Measurements from ENCODE around the gene FHIT.

FHIT gene

DNA sequence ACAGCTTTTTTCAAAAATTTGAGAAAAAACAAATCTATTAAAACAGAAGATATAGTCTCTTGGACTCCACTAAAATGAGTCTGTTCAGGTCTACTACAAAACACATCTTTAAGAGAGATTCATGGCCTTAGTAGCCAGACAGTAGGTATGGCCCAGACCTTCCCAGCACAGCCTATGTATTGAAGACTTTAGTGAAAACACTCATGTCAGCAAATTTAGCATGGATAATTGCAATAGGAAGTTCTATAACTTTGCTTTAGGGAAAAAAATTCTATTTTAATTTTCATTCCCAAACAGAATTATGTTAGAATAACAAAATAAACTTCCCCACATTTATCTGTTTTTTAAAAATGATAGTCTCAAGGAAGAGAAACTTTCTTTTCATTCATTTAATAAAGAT, 976.6 kb downstream of the FHIT start:
- no peak for FAIRE-seq
- TF ChIP-seq, protein P1, sequence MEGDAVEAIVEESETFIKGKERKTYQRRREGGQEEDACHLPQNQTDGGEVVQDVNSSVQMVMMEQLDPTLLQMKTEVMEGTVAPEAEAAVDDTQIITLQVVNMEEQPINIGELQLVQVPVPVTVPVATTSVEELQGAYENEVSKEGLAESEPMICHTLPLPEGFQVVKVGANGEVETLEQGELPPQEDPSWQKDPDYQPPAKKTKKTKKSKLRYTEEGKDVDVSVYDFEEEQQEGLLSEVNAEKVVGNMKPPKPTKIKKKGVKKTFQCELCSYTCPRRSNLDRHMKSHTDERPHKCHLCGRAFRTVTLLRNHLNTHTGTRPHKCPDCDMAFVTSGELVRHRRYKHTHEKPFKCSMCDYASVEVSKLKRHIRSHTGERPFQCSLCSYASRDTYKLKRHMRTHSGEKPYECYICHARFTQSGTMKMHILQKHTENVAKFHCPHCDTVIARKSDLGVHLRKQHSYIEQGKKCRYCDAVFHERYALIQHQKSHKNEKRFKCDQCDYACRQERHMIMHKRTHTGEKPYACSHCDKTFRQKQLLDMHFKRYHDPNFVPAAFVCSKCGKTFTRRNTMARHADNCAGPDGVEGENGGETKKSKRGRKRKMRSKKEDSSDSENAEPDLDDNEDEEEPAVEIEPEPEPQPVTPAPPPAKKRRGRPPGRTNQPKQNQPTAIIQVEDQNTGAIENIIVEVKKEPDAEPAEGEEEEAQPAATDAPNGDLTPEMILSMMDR (IDR thresholded peaks at IDR 0.05; ENCODE audit: insufficient read depth, missing control alignments): no peak
- DNase-seq (ENCODE audit: insufficient read length, low spot score): no peak

DNA sequence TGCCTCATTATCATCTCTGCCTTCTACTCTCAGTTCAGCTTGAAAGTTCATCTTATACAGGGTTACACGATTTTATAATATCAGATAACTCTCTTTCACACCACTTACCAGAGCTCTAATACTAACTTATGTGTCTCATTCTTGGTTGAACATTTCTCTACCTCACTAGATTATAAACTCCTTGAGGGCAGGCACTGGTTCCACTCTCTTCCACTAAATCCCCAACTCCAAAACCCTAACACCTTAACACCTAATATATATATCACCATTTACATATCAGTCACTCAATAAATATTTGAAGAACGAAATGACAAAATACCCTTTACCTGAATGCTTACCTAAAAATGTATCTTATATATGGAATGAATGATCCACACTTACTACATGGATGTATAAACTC, 977.2 kb downstream of the FHIT start:
- FAIRE-seq: no peak
- no peak for DNase-seq (ENCODE audit: insufficient read length, low spot score)
- TF ChIP-seq, protein P1 (IDR thresholded peaks at IDR 0.05; ENCODE audit: insufficient read depth, missing control alignments): no peak

DNA sequence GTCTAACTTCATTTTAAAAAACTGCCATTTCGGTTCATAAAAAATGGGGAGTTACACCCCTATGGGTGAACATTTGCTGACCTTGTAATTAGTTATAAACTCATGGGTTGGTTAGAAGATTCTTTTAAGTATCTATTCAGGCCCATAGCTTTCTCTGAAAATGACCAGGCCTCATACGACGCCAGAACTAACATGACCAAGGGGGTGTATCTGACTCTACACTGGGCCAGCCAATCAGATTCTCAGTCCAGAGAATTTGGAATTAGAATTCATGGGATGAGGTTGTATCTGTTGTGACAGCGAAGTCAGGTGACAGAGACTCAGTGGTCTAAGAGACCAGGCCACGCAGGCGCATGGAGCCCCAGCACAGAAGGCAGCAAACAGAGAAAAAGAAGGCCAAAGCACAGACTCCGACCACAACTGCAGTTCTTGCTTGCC, 981.4 kb downstream of the FHIT start:
- TF ChIP-seq, protein P1 (IDR thresholded peaks at IDR 0.05; ENCODE audit: insufficient read depth, missing control alignments): no peak
- FAIRE-seq (no peak), DNase-seq (ENCODE audit: insufficient read length, low spot score) (no peak)

DNA sequence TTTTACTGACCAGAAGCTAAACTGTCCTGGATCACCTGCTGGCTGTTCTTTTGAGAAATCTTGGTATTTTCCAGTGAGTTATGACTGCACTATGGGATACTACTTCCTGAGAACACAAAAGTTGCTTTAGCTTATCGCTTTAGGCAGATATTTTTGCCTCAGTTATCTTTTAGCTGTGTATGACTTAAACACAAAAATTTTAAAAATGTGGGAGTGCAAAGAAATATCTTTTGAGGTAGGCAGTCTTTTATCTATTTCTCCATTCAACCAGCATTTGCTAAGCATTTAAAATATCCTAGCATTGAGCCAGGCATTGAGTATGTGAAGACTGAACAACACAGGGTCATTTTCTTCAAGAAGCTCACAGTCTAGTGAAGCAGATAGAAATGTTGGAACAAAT, 981.9 kb downstream of the FHIT start:
- DNase-seq (ENCODE audit: insufficient read length, low spot score) (no peak), FAIRE-seq (no peak)
- TF ChIP-seq, protein P1 (IDR thresholded peaks at IDR 0.05; ENCODE audit: insufficient read depth, missing control alignments): no peak

DNA sequence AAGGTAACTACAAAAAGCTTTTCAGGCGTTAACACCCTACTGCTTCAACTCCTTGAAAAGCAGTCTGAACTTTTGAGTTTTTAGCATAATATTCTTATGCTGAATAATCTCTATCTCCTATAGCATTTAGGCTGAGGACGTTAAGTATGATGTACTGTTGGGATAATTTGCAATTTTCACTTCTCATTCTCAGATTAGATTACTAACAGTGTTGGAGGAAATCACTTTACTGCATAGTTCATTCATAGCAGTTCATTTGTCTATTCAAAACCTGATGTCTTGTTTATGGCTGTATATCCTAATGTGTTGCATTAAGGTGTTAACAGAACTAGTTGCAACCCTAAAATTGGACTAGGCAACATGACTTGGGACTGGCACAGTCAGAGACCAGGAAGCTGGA, 983.1 kb downstream of the FHIT start:
- TF ChIP-seq, protein P1 (IDR thresholded peaks at IDR 0.05; ENCODE audit: insufficient read depth, missing control alignments): no peak
- DNase-seq (ENCODE audit: insufficient read length, low spot score) (no peak), FAIRE-seq (peak; percentile 55)

DNA sequence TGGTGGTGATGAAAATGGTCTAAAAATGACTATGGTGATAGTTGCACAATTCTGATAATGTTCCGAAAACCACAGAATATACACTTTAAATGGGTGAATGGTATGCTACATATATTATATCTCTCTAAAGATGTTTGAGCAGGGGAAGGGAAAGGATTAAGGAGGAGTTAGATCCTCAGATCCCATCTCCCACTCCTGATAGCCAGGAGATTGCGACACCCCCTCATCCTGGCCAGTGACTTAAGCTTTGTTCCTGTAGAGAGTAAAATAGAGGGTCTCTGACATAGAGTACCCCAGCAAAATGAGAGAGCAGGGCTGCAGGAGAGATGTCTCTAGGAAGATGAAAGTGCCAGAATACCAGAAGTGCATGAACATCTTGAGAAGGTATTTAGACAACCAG, 984.8 kb downstream of the FHIT start:
- TF ChIP-seq, protein P1 (IDR thresholded peaks at IDR 0.05; ENCODE audit: insufficient read depth, missing control alignments): no peak

DNA sequence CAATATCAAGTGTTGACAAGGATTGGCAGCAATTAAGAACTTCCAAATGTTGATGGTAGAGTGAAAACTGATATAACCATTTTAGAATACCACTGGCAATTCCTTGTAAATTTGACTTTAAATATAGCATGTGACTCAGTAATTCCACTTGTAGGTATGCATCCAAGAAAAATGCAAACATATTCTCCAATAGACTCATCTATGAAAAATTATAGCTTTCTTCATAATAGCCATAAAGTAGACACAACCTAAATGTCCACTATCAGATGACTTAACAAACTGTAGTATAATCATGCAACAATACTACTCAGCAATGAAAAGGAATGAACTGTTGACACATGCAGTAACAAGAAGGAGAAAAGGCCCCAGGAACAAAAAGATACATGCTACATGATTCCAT, 988.1 kb downstream of the FHIT start:
- DNase-seq (ENCODE audit: insufficient read length, low spot score) (no peak), FAIRE-seq (no peak)
- TF ChIP-seq, protein P1 (IDR thresholded peaks at IDR 0.05; ENCODE audit: insufficient read depth, missing control alignments): no peak

More for the DNA sequence above, 984.8 kb downstream of the FHIT start:
- no peak for FAIRE-seq
- no peak for DNase-seq (ENCODE audit: insufficient read length, low spot score)

All from D721Med (cell line).